HEK293 (cell line): ENCODE data around the gene PRSS33.
A peak's percentile ranks its signal among the peaks of the same experiment; 100 is the strongest.

ENCODE experiments used
- CTCF ChIA-PET: fragments of 350-600 bp; formaldehyde crosslinking; extraction: SDS; loops from one replicate; lab custom pipeline; 2021; ENCODE audit warnings: antibody characterized with exemption; lab: Yijun Ruan, JAX
- POLR2A ChIA-PET: fragments of 300-600 bp; formaldehyde crosslinking; extraction: SDS; loops from one replicate; lab custom pipeline; 2020; ENCODE audit warnings: antibody characterized with exemption, inconsistent platforms; lab: Yijun Ruan, JAX
- H3K27ac ChIP-seq: fragments of 200-500 bp; sonication (Bioruptor generic); 2 replicates; pipeline ENCODE4 v1.5.1; 2014; ENCODE audit warnings: low read depth, low read length, control low read depth, inconsistent platforms; ENCODE audit errors: extremely low read depth
- H3K36me3 ChIP-seq, 2 experiments: fragments of 200-500 bp in 1 of 2; sonication (Bioruptor generic) in 1 of 2; 1 replicate in 1 of 2; 2 replicates in 1 of 2; pipeline ENCODE4 v1.5.1; 2014 to 2017; ENCODE audit warnings: inconsistent platforms in 2 of 2, low read length in 2 of 2; ENCODE audit not compliant: control insufficient read depth in 2 of 2, insufficient read depth in 1 of 2
- H3K4me1 ChIP-seq: fragments of 200-500 bp; sonication (Bioruptor generic); 2 replicates; pipeline ENCODE4 v1.5.1; 2014; ENCODE audit warnings: mild to moderate bottlenecking, low read length, inconsistent platforms; ENCODE audit not compliant: control insufficient read depth, insufficient read depth
- H3K4me3 ChIP-seq: 2 replicates; pipeline ENCODE4 v1.5.1; 2011; ENCODE audit warnings: low read depth, mild to moderate bottlenecking, control low read depth, low read length, moderate library complexity
- H3K9me3 ChIP-seq: fragments of 200-500 bp; sonication (Bioruptor generic); 2 replicates; pipeline ENCODE4 v1.5.1; 2014; ENCODE audit warnings: low read depth, low read length, inconsistent platforms; ENCODE audit not compliant: control insufficient read depth, insufficient read depth
- EGR2 ChIP-seq: fragments of 450-650 bp; formaldehyde crosslinking; IDR thresholded peaks from 2 replicates; pipeline ENCODE4 v1.5.1; 2016; ENCODE audit warnings: low read depth, missing biosample characterization, missing genetic modification characterization
- KLF10 ChIP-seq: fragments of 450-650 bp; IDR thresholded peaks from 2 replicates; pipeline ENCODE4 v1.5.1; 2018; ENCODE audit warnings: missing biosample characterization, mild to moderate bottlenecking, missing genetic modification characterization
- OVOL3 ChIP-seq: fragments of 450-650 bp; formaldehyde crosslinking; IDR thresholded peaks from 2 replicates; pipeline ENCODE4 v1.5.1; 2016; ENCODE audit warnings: missing biosample characterization, missing genetic modification characterization
- PBX3 ChIP-seq: sonication (generic); formaldehyde crosslinking; IDR thresholded peaks from 2 replicates; pipeline ENCODE4 v1.8.1; 2022; ENCODE audit warnings: mild to moderate bottlenecking, moderate library complexity, missing genetic modification reagents
- PRDM4 ChIP-seq: fragments of 450-650 bp; formaldehyde crosslinking; IDR thresholded peaks from 2 replicates; pipeline ENCODE4 v1.5.1; 2017; ENCODE audit warnings: missing biosample characterization, missing genetic modification characterization
- ZBTB11 ChIP-seq: fragments of 450-650 bp; formaldehyde crosslinking; conservative IDR thresholded peaks from 2 replicates; pipeline ENCODE4 v1.5.1; 2016; ENCODE audit warnings: low read depth, missing biosample characterization, missing genetic modification characterization
- ZFHX2 ChIP-seq: fragments of 450-650 bp; formaldehyde crosslinking; conservative IDR thresholded peaks from 2 replicates; pipeline ENCODE4 v1.5.1; 2016; ENCODE audit warnings: missing biosample characterization, missing genetic modification characterization
- ZNF155 ChIP-seq: fragments of 450-650 bp; formaldehyde crosslinking; IDR thresholded peaks from 2 replicates; pipeline ENCODE4 v1.5.1; 2016; ENCODE audit warnings: missing biosample characterization, missing genetic modification characterization
- ZNF174 ChIP-seq: fragments of 450-650 bp; formaldehyde crosslinking; IDR thresholded peaks from 2 replicates; pipeline ENCODE4 v1.5.0; 2017; ENCODE audit warnings: missing biosample characterization, mild to moderate bottlenecking, missing genetic modification characterization
- ZNF223 ChIP-seq: fragments of 450-650 bp; formaldehyde crosslinking; IDR thresholded peaks from 2 replicates; pipeline ENCODE4 v1.5.1; 2016; ENCODE audit warnings: missing biosample characterization, missing genetic modification characterization
- ZNF24 ChIP-seq: fragments of 450-650 bp; formaldehyde crosslinking; IDR thresholded peaks from 2 replicates; pipeline ENCODE4 v1.5.1; 2016; ENCODE audit warnings: missing biosample characterization, missing genetic modification characterization
- ZNF248 ChIP-seq: fragments of 450-650 bp; formaldehyde crosslinking; IDR thresholded peaks from 2 replicates; pipeline ENCODE4 v1.5.1; 2017; ENCODE audit warnings: missing biosample characterization, missing genetic modification characterization
- ZNF292 ChIP-seq: fragments of 450-650 bp; formaldehyde crosslinking; IDR thresholded peaks from 2 replicates; pipeline ENCODE4 v1.5.1; 2016; ENCODE audit warnings: low read depth, missing biosample characterization, missing genetic modification characterization, borderline replicate concordance
- ZNF366 ChIP-seq: fragments of 450-650 bp; formaldehyde crosslinking; conservative IDR thresholded peaks from 2 replicates; pipeline ENCODE4 v1.5.1; 2016; ENCODE audit warnings: missing biosample characterization, missing genetic modification characterization
- ZNF433 ChIP-seq: fragments of 450-650 bp; formaldehyde crosslinking; IDR thresholded peaks from 2 replicates; pipeline ENCODE4 v1.5.1; 2016; ENCODE audit warnings: missing biosample characterization, missing genetic modification characterization, low read depth
- ZNF473 ChIP-seq: fragments of 450-650 bp; formaldehyde crosslinking; IDR thresholded peaks from 2 replicates; pipeline ENCODE4 v1.5.1; 2017; ENCODE audit warnings: missing biosample characterization, missing genetic modification characterization
- ZNF549 ChIP-seq: fragments of 450-650 bp; IDR thresholded peaks from 2 replicates; pipeline ENCODE4 v1.5.1; 2018; ENCODE audit warnings: missing biosample characterization, missing genetic modification characterization, mild to moderate bottlenecking, inconsistent platforms, moderate library complexity
- ZNF585B ChIP-seq: fragments of 450-650 bp; formaldehyde crosslinking; IDR thresholded peaks from 2 replicates; pipeline ENCODE4 v1.5.1; 2016; ENCODE audit warnings: missing biosample characterization, missing genetic modification characterization
- ZNF600 ChIP-seq: fragments of 450-650 bp; formaldehyde crosslinking; IDR thresholded peaks from 2 replicates; pipeline ENCODE4 v1.5.1; 2016; ENCODE audit warnings: missing biosample characterization, missing genetic modification characterization
- ZNF629 ChIP-seq: fragments of 450-650 bp; formaldehyde crosslinking; IDR thresholded peaks from 2 replicates; pipeline ENCODE4 v1.5.1; 2017; ENCODE audit warnings: missing biosample characterization, missing genetic modification characterization
- ZNF658 ChIP-seq: fragments of 450-650 bp; formaldehyde crosslinking; IDR thresholded peaks from 2 replicates; pipeline ENCODE4; 2016; ENCODE audit warnings: missing biosample characterization, missing genetic modification characterization
- ZNF660 ChIP-seq: fragments of 450-650 bp; IDR thresholded peaks from 2 replicates; pipeline ENCODE4 v1.5.1; 2018; ENCODE audit warnings: missing biosample characterization, mild to moderate bottlenecking, missing genetic modification characterization
- ZNF747 ChIP-seq: fragments of 450-650 bp; formaldehyde crosslinking; IDR thresholded peaks from 2 replicates; pipeline ENCODE4 v1.5.1; 2016; ENCODE audit warnings: missing biosample characterization, missing genetic modification characterization
- ZNF76 ChIP-seq: fragments of 450-650 bp; formaldehyde crosslinking; IDR thresholded peaks from 2 replicates; pipeline ENCODE4; 2016; ENCODE audit warnings: low read depth, missing biosample characterization, missing genetic modification characterization, borderline replicate concordance
- ZNF830 ChIP-seq: fragments of 450-650 bp; IDR thresholded peaks from 2 replicates; pipeline ENCODE4 v1.5.0; 2018; ENCODE audit warnings: missing biosample characterization, missing genetic modification characterization, low read depth, mild to moderate bottlenecking, moderate library complexity
- ZSCAN23 ChIP-seq: fragments of 450-650 bp; formaldehyde crosslinking; IDR thresholded peaks from 2 replicates; pipeline ENCODE4 v1.5.1; 2016; ENCODE audit warnings: missing biosample characterization, missing genetic modification characterization

Gene PRSS33

GRCh38 chr16:2795395-2796143 is 8.2 kb upstream of the PRSS33 start:
- ChIA-PET POLR2A (no interaction called here), CTCF (no interaction called here)
- H3K4me3 ChIP-seq = no peak overlapping the region
- H3K36me3 ChIP-seq = no peaks in the 10 kb centered on the region
- H3K4me1 ChIP-seq = peaks cover 11% of the 10 kb centered on the region
- no peak overlapping the region; the same call in 1 of the 2 replicates for H3K27ac ChIP-seq
- H3K9me3 ChIP-seq = no peaks in the 10 kb centered on the region
- no peak for TF ChIP-seq ZNF174 (tag by site-specific recombination)
- peak; percentile 91 for TF ChIP-seq ZNF629 (tag by site-specific recombination)
- TF ChIP-seq ZNF830 (tag by site-specific recombination) = no peak
- TF ChIP-seq ZNF549 (tag by site-specific recombination) = no peak
- TF ChIP-seq PBX3 (CRISPR knock-in tag) = no peak
- TF ChIP-seq ZNF658 (tag by site-specific recombination) = no peak
- no peak for TF ChIP-seq ZFHX2
- TF ChIP-seq KLF10 = peak; percentile 42; the same call in 1 of the 2 replicates
- TF ChIP-seq ZNF76 (tag by site-specific recombination) = no peak
- no peak for TF ChIP-seq ZNF248
- no peak for TF ChIP-seq ZNF292 (tag by site-specific recombination)
- no peak for TF ChIP-seq EGR2 (tag by site-specific recombination)
- TF ChIP-seq ZNF660 (tag by site-specific recombination) = peak; percentile 44
- peak; percentile 56; the same call in 1 of the 2 replicates for TF ChIP-seq ZNF600 (tag by site-specific recombination)
- peak; percentile 51; the same call in 1 of the 2 replicates for TF ChIP-seq ZNF24 (tag by site-specific recombination)
- TF ChIP-seq ZNF366 (tag by site-specific recombination) = peak; percentile 83
- TF ChIP-seq ZNF747 = no peak
- TF ChIP-seq ZNF223 (tag by site-specific recombination) = no peak
- TF ChIP-seq ZSCAN23 (tag by site-specific recombination) = no peak
- no peak for TF ChIP-seq ZNF155 (tag by site-specific recombination)
- no peak for TF ChIP-seq ZBTB11 (tag by site-specific recombination)
- no peak for TF ChIP-seq ZNF473 (tag by site-specific recombination)
- no peak for TF ChIP-seq PRDM4 (tag by site-specific recombination)
- no peak for TF ChIP-seq ZNF585B (tag by site-specific recombination)
- TF ChIP-seq ZNF433 (tag by site-specific recombination) = no peak
- no peak for TF ChIP-seq OVOL3
